ENCODE results near the gene PDE6G.

PDE6G gene

DNA sequence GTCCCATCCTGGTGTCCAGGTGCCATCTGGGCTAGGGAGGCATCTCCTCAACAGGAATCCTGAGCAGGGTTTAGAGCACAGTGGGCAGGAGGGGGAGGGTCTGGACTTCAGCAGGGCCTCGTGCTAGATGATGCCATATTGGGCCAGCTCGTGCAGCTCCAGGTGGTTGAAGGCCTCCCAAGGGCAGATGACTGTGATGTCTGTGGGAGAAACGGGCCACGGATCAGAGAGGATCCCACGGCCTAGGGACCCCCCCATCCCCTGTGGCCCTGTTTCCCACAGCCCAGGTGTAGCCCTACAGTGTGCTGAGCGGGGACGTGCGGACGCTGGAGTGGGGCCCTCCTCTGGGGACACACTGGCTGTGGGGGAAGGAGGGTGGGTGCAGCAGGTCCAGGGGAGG lies 5.4 kb downstream of the PDE6G start:
- Histone ChIP-seq H3K4me1 (peaks cover 0 to 10% (median 0%) of the 10 kb centered on the region in 4 donors), H3K4me3 (no peak overlapping the region), H3K9me3 (no peaks in the 10 kb centered on the region), H3K36me3 (no peaks in the 10 kb centered on the region), H3K27ac (no peak overlapping the region), H3K27me3 (peaks cover 0 to 86% of the 10 kb centered on the region in 2 donors)
- TF ChIP-seq CTCF (IDR thresholded peaks at IDR 0.05) = no peak
- intact Hi-C loops (cut with DNase I; ENCODE audit: low total_unique reads) = no loop called here
- DNase-seq = no peak

GRCh38 chr17:81648707-81649085 lies 7.6 kb downstream of the PDE6G start:
- H3K27me3 ChIP-seq = peaks cover 0 to 72% of the 10 kb centered on the region in 2 donors
- intact Hi-C loops (cut with DNase I; ENCODE audit: low total_unique reads) = no loop called here
- H3K9me3 ChIP-seq = no peaks in the 10 kb centered on the region
- DNase-seq = no peak
- no peak overlapping the region for H3K27ac ChIP-seq
- H3K4me1 ChIP-seq = peaks cover 0 to 10% (median 0%) of the 10 kb centered on the region in 4 donors
- TF ChIP-seq CTCF (IDR thresholded peaks at IDR 0.05) = no peak
- H3K4me3 ChIP-seq = no peak overlapping the region
- peaks cover 0 to 3% (median 0%) of the 10 kb centered on the region in 3 donors for H3K36me3 ChIP-seq

DNA sequence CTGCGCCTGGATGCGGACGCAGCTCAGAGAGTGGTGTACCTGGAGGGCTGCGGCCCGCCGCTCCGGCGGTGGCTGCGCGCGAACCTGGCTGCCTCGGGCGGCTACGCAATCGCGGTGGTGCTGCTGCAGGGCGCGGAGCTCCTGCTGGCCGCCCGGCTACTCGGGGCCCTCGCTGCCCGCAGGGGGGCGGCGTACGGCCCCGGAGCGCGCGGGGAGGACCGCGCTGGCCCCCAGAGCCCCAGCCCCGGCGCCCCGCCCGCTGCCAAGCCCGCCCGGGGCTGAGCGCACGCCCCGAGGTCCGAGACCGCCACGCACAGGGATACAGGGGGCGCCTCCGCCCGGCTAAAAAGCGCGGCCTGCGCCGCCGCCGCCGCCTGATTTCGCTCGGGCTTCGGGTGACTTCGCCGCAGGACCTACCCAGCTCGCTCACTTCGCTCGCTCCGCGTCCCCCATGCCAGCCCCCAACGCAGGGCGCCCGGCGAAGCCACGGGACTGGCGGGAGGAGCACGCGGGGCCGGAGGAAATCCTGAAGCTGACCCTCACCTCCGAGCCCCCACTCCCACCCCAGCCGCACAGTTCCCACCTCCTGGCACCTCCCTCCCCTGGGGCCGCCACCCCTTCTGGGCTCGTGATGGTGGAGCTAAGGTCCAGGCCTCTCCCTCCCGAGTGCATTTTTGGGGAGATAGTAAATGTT lies 8.2 kb downstream of the PDE6G start:
- intact Hi-C loops (cut with DNase I; ENCODE audit: low total_unique reads) = no loop called here
- no peaks in the 10 kb centered on the region for H3K9me3 ChIP-seq
- no peak for TF ChIP-seq CTCF (IDR thresholded peaks at IDR 0.05)
- peaks cover 0 to 3% (median 0%) of the 10 kb centered on the region in 3 donors for H3K36me3 ChIP-seq
- H3K4me1 ChIP-seq = peaks cover 0 to 10% (median 0%) of the 10 kb centered on the region in 4 donors
- peaks cover 0 to 67% of the 10 kb centered on the region in 2 donors for H3K27me3 ChIP-seq
- no peak overlapping the region for H3K27ac ChIP-seq
- H3K4me3 ChIP-seq = no peak overlapping the region
- no peak for DNase-seq

DNA sequence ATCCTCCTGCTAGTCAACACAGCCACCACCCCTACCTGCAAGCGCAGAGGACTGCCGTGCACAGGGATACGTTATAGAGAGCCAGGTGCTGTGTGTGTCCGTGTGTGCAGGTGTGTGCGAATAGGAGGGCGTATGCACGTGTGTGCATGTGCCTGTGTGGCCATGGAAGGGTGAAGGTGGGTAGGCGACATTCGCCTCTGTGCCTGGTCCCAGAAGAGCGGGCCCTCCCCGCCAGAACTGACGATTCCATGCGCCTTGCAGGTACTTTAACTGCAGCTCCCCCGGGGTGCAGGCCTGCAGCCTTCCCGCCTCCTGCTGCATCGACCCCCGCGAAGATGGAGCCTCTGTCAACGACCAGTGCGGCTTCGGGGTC lies 8.7 kb downstream of the PDE6G start:
- Histone ChIP-seq H3K9me3 (no peaks in the 10 kb centered on the region), H3K4me1 (peaks cover 0 to 10% (median 0%) of the 10 kb centered on the region in 4 donors), H3K27ac (no peak overlapping the region), H3K27me3 (peaks cover 0 to 62% of the 10 kb centered on the region in 2 donors), H3K4me3 (no peak overlapping the region), H3K36me3 (peaks cover 0 to 3% (median 0%) of the 10 kb centered on the region in 3 donors)
- no peak for TF ChIP-seq CTCF (IDR thresholded peaks at IDR 0.05)
- DNase-seq = no peak
- intact Hi-C loops (cut with DNase I; ENCODE audit: low total_unique reads) = no loop called here

DNA sequence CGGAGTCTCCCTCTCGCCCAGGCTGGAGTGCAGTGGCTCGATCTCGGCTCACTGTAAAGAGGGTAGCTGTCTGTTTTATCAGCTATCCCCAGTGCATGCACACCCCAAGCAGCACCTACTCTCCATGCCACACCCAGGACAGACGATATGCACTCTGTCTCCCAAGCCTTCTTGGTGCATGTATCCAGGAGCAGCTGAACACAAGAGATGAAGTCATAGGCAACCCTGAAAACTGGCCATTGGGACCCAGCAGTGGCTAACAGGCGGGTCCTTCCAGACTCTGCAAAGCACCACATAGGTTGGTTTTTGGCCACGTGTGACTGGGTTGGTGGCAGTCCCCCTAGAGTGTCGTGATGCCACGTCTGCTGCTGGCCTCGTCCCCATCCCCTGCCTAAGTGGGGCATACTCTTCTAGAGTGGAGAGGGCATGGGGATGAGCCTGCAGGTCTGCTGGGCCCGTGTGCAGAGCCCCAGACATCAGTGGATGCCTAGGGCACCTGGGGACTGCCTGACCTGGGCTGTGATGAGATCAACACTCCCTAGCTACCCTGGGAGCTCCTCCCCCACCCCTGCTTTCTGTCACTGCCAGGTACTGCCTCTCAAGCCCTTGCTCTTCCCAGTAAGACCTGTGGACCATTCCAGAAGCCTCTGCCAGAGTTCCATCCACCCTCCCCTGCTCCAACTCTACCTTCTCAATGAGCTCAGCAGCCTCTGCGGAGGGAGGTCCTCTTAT lies 9.3 kb downstream of the PDE6G start:
- Histone ChIP-seq H3K4me1 (peaks cover 0 to 10% (median 0%) of the 10 kb centered on the region in 4 donors), H3K9me3 (no peaks in the 10 kb centered on the region), H3K27ac (no peak overlapping the region), H3K4me3 (no peak overlapping the region), H3K27me3 (peaks cover 0 to 58% of the 10 kb centered on the region in 2 donors), H3K36me3 (peaks cover 0 to 7% (median 0%) of the 10 kb centered on the region in 3 donors)
- DNase-seq = no peak
- intact Hi-C loops (cut with DNase I; ENCODE audit: low total_unique reads) = no loop called here
- no peak for TF ChIP-seq CTCF (IDR thresholded peaks at IDR 0.05)

Data from tibial artery (tissue), 4 donors.